ENCODE results near the gene CABP4.

GRCh38 chr11:67499808-67500483 is 44.8 kb downstream of the CABP4 start:
- TF ChIP-seq POLR2A (IDR thresholded peaks at IDR 0.05) (no peak), CTCF (IDR thresholded peaks at IDR 0.05) (no peak)
